Left ventricle myocardium inferior (tissue), 1 donor: ENCODE data around the gene SSPN. TPM values are rescaled to one million over a fixed set of nuclear protein-coding genes. Genes with fewer than 3 reads are reported as not detected.

Source experiments
- DNase-seq: peaks from one replicate; pipeline ENCODE4 v3.0.0-alpha.2; 2020
- H3K27ac ChIP-seq: fragments of 200-600 bp; replicated peaks from 2 replicates; pipeline ENCODE4 v1.8.0; 2021
- H3K27me3 ChIP-seq: fragments of 200-600 bp; 2 replicates; pipeline ENCODE4 v1.8.0; 2021; ENCODE audit warnings: low read depth
- H3K36me3 ChIP-seq: fragments of 200-600 bp; 2 replicates; pipeline ENCODE4 v1.8.0; 2021
- H3K4me1 ChIP-seq: fragments of 200-600 bp; 2 replicates; pipeline ENCODE4 v1.8.0; 2021
- H3K4me3 ChIP-seq: fragments of 200-600 bp; 2 replicates; pipeline ENCODE4 v1.8.0; 2021; ENCODE audit warnings: mild to moderate bottlenecking, moderate library complexity
- H3K9me3 ChIP-seq: fragments of 200-600 bp; replicated peaks from 2 replicates; pipeline ENCODE4 v1.8.0; 2021
- CTCF ChIP-seq: fragments of 200-600 bp; IDR thresholded peaks from 2 replicates; pipeline ENCODE4 v1.8.0; 2021; ENCODE audit warnings: antibody characterized with exemption, mild to moderate bottlenecking, borderline replicate concordance
- intact Hi-C: fragments of 100-400 bp; cut with micrococcal nuclease; formaldehyde crosslinking; loops from one replicate; pipeline ENCODE4 v1.11.0; 2022
- total RNA-seq: library from RNA; stranded (reverse); fragmentation: NEBNext Ultra II Directional; extraction: Animal tissue kit (Norgen Biotek cat#: 25700); gene quantifications from one replicate; pipeline ENCODE4 v1.2.1, GENCODE V29; 2021
- donor health status: DM: no; HTN: yes; CAD: no; lungs with severe emphysema.

Gene SSPN
- total RNA-seq, 1 donor from 2014 or later = 67.4 TPM

GRCh38 chr12:26290565-26290964, 95.2 kb downstream of the SSPN start:
- intact Hi-C loops = no loop called here
- TF ChIP-seq CTCF = no peak
- DNase-seq = no peak

GRCh38 chr12:26292596-26292995, 97.2 kb downstream of the SSPN start:
- no peaks in the 10 kb centered on the region for H3K9me3 ChIP-seq
- intact Hi-C loops = no loop called here
- no peak for DNase-seq
- H3K27me3 ChIP-seq = no peaks in the 10 kb centered on the region
- no peak overlapping the region for H3K4me3 ChIP-seq
- peaks cover 7% of the 10 kb centered on the region for H3K4me1 ChIP-seq
- H3K27ac ChIP-seq = no peak overlapping the region
- H3K36me3 ChIP-seq = no peaks in the 10 kb centered on the region
- TF ChIP-seq CTCF = no peak

More at GRCh38 chr12:26290565-26290964, 95.2 kb downstream of the SSPN start:
- Histone ChIP-seq H3K4me1 (peaks cover 11% of the 10 kb centered on the region), H3K4me3 (no peak overlapping the region), H3K27me3 (no peaks in the 10 kb centered on the region), H3K27ac (no peak overlapping the region), H3K36me3 (no peaks in the 10 kb centered on the region), H3K9me3 (peaks cover 6% of the 10 kb centered on the region)

GRCh38 chr12:26293612-26294011, 98.2 kb downstream of the SSPN start:
- Histone ChIP-seq H3K4me1 (peaks cover 5% of the 10 kb centered on the region), H3K36me3 (no peaks in the 10 kb centered on the region), H3K4me3 (no peak overlapping the region), H3K9me3 (no peaks in the 10 kb centered on the region), H3K27me3 (no peaks in the 10 kb centered on the region), H3K27ac (no peak overlapping the region)
- DNase-seq = no peak
- intact Hi-C loops = no loop called here
- TF ChIP-seq CTCF = no peak

GRCh38 chr12:26295001-26295400, 99.6 kb downstream of the SSPN start:
- intact Hi-C loops = no loop called here
- no peak for TF ChIP-seq CTCF
- peaks cover 16% of the 10 kb centered on the region for H3K4me1 ChIP-seq

GRCh38 chr12:26297396-26298070, 102.2 kb downstream of the SSPN start:
- no peak overlapping the region for H3K4me3 ChIP-seq
- no peaks in the 10 kb centered on the region for H3K36me3 ChIP-seq
- DNase-seq = no peak
- intact Hi-C loops = no loop called here
- no peaks in the 10 kb centered on the region for H3K27me3 ChIP-seq
- no peak overlapping the region for H3K27ac ChIP-seq
- H3K9me3 ChIP-seq = no peaks in the 10 kb centered on the region
- no peak for TF ChIP-seq CTCF
- peaks cover 16% of the 10 kb centered on the region for H3K4me1 ChIP-seq

More at GRCh38 chr12:26295001-26295400, 99.6 kb downstream of the SSPN start:
- Histone ChIP-seq H3K27me3 (no peaks in the 10 kb centered on the region), H3K9me3 (no peaks in the 10 kb centered on the region), H3K27ac (no peak overlapping the region), H3K36me3 (no peaks in the 10 kb centered on the region), H3K4me3 (no peak overlapping the region)
- no peak for DNase-seq
